ENCODE measurements around the gene CSRP2.
A peak's percentile ranks its signal among the peaks of the same experiment; 100 is the strongest.

The CSRP2 gene

DNA sequence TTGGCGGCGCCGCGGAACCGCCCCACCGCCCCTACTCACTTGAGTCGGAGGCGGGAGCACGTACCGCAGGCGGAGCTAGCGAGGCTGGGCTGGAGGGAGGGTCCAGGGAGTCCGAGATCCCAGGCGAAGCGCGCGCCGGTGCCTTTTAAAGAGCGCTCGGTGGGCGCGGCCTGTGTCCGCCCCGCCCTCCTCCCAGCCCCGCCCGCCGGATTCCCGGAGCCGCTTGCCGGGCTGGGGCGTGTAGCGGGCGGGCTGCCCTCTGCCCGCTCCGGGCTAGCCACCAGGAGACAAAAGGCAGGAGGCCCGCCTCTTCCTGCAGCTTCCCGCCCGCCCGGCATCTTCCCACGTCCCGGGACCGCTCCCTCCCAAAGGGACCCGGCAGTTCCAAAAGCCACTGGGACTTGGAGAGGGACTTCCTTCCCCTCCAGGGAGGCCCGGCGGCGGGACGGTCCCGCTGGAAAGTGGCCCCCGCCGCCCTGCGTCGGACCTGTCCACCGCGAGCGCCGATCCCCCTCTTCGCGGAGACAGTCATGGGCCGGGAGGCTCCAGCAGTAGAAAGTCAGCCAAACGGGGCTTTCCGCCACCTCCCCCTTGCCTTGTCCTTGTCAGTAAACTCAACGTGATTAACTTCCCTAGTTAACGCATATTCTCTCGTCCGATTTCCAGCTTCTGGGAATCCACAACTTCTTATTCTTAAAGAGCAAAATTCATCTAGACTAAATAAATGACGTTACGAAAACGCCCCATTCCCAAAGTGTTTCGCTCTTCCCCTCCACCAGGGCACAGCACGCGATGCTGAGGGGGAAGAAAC, at the start of gene CSRP2:
Gene CSRP2 (minus strand): TSS at position 121 of the 811 bp plus-strand sequence. CDS start 12,759 bp downstream, outside the sequence.
- DNase-seq (ENCODE audit: low read depth), result peak; percentile 63

DNA sequence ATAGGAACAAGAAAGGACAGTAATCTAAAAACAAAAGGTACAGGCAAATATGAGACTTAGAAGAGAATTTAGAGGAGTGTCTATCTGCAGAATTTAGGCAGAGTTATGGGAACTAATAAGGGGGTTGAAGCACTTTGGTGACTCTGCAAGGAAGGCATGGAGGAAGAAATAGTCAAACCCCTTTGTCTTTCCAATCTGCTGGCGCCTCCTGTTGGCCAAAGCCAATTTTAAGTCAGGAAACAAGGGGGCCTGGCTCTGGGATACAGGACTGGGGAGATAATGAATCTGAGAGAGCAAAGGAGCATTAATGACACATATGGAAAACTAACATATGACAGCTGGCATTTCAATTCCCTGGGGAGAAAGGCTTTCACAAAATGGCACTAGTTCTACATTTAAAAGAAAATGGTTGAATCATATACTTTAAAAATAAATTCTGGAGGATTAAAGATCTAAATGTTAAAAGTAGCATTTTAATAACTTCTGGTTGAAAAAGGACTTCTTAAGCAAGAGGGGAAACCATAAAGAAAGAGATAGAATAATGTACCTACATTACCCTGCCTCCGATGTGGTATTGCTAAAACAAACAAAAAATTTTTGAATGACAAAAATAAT, 48.5 kb upstream of the CSRP2 start:
- DNase-seq (ENCODE audit: low read depth), result peak; percentile 24

DNA sequence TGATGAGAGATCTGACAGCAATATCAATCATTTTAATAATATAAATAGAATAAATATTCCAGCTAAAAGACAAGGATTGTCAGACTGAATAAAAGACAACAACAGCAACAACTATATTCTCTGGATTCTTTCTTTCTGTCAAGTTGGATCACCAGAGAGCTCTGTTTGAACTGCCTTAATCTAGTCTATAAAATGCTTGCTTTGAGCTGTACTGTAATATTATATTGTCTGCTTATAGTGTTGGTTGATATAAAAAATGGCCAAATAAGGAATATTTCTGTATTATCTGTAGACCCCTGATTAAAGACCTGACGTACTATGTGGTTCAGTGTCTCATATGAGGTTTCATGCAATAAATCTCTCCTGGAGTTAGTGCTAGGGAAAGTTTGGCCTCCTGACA, 46.3 kb upstream of the CSRP2 start:
- no peak for DNase-seq (ENCODE audit: low read depth)

DNA sequence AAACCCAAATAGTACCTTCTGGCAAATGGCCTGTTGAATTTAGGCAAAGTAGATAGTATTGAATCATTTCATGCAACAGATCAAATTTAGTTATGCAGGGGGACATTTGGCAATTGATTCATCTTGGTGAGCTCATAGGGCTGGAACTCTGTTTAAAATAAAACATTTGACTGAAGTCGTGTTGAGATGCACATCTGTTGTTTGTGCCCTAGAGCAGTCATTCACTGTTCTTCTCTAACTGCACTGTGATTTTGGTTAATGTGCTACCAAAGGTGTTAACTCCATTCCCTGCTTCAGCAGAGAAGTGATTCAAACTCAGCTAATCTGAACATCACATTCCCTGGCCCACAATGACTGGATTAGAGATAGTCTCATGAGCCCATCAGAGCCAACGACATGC, 44.0 kb upstream of the CSRP2 start:
- no peak for DNase-seq (ENCODE audit: low read depth)

DNA sequence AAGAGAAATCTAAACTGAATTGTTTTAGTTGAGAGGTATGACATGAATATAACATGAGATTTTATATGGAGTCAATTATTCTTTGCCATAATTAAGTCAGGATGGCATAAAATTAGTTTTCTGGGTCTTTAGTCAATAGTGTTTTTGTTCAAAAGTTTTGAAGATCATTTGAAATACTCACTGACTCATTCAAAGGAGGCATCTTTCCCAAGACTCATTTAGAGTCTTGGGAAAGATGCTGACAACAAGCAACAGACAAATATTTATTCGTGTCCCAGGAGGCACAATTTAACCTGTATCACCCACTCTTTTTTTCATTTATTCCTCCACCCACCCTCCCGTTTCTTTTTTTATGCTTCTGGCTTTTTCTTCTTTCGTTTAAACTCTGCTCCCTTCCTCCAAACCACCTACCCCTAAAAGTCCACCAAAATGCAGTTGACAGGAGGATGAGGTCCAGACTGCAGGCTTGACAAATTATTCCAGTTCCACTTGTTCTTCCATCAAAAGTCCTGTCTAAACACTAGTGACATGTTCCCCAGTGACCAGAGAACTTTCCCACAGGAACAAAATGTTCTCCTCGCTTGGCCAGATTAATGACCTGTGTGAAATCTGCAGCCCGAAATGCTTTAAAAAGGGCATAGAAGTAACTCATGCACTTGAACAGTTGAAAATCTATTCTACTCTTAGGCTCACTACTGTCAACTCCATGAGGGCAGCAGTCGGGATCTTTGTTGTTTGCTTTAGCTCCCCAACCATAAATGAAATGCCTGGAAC, 43.3 kb upstream of the CSRP2 start:
- DNase-seq (ENCODE audit: low read depth), result no peak

DNA sequence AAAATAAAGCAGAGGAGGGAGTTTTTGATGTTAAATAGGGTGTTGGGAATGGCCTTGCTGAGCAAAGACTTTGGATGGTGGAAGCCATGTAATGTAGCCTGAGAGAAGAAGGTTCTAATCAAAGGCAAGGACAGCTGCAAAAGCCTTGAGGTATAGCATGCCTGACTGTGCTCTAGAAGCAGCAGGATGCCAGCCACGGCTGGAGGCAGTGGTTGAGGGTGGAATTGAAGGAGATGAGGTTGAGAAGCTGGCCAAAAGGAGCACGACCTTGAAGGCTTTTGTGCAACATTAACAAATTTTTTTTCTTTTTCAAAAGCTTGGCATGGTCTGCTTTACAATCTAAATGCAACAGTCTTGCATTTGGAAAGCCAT, 42.3 kb upstream of the CSRP2 start:
- DNase-seq (ENCODE audit: low read depth), result no peak

DNA sequence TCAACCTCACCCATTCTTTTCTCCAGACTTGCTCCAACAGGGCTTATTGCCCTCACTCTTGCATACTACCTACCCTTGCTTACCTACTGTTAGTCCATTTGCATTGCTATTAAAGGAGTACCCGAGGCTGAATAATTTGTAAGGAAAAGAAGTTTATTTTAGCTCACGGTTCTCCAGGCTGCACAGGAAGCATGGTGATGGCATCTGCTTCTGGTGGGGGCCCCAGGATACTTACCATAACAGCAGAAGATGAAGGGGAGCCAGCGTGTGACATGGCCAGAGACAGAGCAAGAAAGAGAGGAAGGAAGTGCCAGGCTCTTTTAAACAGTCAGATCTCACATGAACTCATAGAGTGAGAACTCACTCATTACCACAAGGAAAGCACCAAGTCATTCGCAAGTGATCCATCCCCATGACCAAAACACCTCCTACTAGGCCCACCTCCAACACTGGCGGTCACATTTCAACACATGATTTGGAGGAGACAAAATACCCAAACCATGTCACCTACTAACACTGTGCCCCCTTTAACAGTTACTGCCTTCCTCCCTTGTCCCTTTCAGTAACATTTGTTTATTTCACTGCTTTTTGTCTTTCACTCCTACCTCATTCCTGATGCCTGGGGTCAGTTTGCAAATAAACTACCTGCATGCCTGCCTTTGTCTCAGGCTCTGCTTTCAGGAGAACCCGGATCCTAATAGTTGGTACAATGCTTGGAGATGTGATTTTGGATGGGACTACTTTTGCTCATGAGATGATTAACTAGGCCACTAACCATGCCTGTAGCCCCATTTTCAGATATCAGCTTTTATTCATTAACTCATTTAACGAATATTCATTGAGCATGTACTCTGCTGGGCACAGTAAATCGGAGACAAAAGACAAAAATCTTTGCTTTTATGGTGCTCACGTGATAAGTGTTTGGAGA, 41.6 kb upstream of the CSRP2 start:
- no peak for DNase-seq (ENCODE audit: low read depth)

DNA sequence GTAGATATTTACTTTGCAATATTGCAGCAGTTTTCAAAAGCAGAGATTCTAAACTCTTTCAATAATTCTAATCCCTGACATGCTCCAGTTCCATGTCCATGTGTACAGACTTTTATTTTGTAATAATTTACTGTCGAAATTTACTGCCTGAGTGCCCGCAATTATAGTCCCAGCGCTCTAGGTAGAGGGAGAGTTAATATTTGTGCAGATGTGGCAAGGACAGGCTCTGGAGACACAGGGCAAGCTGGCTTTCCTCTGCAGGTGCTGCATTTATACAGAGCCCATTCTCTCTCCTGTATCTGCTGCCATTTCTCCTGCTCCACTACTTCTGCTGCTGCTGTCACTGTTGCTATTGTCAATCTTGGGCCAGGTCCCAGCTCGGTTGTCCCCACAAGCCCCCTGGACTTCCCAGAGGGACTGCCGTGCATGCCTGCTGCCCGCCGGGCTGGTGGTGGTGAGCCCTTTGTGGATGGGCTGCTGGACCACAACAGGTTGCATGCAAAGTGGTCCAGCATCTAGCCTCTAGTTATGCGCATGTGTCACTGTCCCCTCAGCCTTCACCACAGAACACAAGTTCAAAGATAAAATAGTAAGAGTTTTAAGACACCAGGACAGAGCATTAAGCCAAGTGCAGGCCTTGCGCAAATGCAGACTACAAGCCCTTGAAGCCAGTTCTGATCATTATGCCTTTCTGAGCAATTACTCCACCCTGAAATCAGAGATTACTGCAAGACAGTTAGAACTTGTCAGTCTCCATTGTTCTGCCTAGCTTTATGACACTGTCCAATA, 40.8 kb upstream of the CSRP2 start:
- no peak for DNase-seq (ENCODE audit: low read depth)

DNA sequence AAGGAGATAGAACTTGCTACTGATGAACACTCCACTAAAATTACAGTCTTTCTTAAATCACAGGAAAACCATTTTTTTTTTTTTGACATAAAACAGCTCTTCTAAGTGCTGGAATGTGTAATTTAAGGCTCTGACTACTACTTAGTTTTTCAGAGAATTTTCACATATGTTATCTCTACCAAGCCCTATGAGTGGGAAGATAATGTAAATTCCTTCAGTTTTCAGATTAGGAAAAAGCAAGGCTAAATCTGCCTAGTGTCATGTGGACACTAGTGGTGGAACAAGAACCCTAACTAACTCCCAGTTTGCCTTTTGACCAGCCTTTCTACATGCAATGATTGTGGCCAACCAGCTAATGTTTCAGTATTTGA, 37.3 kb upstream of the CSRP2 start:
- DNase-seq (ENCODE audit: low read depth), result no peak

DNA sequence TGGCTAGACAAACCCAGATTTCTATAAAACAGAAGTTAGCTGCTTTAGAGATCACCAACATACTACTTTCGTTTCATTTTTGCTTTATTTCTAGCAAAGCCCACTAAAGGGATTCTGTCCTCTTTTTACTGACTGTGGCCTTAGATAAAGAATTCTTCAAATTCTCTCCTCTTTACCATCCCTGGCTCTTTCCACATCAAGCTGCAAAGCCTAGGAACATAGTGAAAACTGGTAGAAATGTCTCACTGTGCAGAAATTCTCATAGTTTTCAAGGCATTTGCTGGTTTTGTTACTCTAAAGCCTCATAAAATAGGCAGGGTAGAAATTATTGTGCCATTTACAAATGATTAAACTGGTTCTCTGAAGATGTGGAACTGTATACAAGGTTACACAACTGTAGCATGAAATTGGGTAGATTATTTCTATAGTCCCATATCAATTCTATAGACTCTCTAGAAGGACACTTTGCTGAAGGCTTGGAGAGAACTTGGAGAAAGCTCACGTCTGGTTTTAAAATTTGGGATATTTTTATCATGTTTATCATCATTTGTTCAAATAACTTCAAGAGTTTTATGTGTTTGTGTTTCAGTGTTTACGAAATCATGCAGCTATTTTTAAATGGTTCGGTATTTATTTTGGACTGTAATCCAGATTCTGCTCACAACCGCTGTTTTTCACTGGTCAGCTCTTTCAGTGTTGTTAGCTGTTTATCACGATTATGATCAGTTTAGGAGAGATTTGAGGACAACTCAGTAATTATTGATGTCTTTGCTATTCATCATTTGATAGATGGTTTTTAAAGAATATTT, 36.7 kb upstream of the CSRP2 start:
- DNase-seq (ENCODE audit: low read depth), result peak; percentile 28

DNA sequence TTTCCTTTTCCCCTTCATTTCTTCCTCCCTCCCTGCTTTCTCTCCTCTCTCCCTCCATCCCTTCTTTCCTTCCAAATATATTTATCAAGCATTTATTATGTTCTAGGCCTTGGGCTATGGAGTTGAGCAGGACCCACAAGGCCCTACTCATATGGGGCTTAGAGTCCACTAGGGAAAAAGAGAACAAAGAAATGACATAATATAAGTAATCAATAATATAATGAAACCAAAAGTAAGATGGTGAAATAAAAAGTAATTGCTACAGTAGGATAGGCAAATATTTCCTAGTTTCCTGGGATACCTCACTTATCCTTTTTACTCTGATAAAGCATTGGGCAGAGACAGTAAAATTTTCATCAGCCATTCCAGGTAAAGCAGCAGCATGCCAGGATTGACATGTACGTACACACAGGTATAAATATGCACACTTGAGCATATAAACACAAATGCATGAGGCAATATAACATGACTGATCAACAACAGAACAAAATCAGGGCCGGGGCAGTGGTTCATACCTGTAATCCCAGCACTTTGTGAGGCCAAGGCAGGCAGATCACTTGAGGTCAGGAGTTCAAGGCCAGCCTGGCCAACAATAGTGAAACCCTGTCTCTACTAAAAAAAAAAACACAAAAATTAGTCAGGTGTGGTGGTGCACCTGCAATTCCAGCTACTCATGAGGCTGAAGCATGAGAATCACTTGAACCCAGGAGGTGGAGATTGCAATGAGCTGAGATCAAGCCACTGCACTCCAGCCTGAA, 35.5 kb upstream of the CSRP2 start:
- no peak for DNase-seq (ENCODE audit: low read depth)

DNA sequence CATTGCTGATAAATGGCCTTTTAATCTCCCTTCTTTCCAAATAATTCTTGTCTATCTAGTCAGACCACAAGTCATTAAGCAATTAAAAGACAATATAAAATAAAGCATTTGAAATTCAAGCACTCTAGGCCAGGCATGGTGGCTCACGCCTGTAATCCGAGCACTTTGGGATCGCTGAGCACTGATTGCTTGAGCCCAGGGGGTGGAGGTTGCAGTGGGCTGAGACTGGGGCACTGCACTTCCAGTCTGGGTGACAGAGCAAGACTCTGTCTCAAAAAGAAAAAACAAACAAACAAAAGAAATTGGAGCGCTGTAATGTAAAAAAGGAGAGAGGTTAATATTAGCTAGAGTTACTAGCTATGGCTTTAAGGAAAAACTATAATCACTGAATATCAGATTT, 30.5 kb upstream of the CSRP2 start:
- no peak for DNase-seq (ENCODE audit: low read depth)

DNA sequence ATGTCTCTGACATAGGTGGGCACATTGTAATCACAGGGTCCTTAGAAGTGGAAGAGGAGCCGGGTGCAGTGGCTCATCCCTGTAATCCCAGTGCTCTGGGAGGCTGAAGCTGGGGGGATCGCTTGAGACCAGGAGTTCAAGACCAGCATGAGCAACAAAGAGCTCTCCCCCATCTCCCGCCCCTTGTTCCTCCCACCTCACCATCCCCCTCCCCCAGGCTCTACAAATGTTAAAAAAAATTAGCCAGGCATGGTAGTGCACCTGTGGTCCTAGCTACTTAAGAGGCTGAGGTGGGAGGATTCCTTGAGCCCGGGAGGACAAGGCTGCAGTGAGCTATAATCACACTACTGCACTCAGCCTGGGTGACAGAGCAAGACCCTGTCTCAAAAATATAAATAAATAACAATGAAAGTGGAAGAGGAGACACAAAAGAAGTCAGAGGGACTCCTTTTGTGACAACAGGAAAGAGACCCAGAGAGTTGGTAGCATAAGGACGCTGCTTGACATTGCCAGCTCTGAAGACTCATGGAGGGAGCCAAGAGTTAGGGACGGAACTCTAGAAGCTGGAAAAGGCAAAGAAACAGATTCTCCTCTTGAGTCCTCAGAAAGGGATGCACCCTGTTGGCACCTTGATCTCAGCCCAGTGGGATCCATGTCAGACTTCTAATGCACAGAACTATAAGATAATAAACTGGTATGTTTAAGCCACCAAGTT, 29.6 kb upstream of the CSRP2 start:
- no peak for DNase-seq (ENCODE audit: low read depth)

DNA sequence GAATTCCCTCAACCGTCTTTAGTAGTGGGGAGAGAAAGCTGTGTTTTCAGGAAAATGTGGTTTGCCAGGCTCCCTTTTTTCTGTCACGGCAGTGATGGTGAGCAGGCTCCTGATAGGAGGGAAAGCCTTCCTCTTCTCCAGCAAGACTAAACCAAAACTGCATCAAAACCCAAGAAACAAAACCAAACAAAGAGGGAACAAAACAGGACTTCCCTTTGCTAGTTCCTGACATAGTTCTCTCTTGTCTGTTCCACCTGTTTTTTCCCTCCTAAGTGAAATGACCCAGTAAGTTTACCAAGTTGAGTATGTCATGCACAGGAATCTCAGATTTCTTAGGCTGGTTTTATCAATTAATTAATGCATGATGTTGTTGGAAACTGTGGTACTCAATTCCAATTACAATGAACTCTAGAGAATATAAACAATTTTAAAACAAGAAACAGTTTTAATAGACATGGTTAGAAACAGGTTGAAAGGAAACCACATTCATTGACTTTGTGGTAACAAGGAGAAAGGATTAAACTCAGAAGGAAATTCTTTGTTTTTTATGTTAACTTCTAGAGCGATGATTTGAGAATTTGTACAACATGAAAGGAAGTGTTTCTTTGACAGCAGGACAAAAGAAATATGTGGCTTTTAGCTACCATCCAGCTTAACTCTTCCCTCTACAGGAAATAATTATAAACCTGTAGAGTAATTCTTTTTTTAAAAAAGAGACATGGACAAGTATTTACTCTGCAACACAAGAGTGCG, 23.0 kb upstream of the CSRP2 start:
- DNase-seq (ENCODE audit: low read depth), result no peak

DNA sequence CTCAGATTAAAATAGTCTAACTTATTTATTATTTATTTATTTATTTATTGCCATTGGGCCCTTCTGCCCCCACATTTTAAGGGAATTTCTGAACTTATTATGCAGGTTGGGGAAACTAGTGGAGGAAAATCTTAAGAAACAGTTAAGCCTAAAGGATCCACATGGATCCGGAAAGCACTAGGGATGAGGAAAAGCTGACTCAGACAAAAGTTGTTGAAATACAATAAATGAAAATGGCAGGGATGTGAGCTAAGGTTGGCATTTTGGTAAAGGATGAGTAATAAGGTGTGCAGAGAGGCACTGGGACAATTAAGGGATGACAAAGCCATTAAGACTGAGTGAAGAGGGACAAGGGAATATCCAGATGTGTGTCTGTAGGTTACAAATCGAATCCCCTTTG, 20.7 kb upstream of the CSRP2 start:
- no peak for DNase-seq (ENCODE audit: low read depth)

DNA sequence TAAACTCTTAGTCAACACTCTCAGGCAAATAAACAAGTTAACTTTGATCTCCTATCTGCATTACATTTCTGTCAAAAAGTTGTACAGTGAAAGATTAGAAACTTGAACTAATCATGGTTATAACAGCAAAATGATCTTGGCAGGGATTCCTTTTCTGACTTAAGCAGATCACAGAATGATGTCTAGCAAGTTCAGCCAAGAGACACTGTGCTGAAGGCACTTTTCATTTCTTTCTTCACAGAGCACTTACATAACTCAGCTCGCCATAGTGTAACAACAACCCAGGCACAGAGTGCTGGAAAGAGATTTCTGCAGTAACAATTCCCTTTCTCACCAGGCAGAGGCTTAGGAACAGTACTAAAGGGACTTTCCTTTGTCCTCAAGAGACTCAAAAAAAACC, 19.6 kb upstream of the CSRP2 start:
- DNase-seq (ENCODE audit: low read depth), result peak; percentile 29

DNA sequence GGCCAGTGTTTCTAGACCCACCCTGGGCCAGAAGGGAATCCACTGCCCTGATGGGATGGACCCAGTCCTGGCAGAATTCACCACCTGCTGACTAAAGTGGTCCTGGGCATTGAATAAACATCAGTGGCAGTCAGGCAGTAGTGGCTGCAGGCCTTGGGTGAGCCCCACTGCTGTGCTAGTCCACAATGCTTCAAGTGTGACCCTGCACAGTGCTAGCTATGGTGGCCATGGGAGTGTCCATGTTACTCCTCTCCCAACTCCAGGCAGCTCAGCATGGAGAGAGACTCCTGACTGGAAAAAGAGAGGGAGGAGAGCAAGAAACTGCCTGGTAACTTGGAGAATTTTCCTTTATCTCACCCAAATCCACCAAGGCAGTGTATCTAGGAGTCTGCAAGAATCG, 17.5 kb upstream of the CSRP2 start:
- no peak for DNase-seq (ENCODE audit: low read depth)

DNA sequence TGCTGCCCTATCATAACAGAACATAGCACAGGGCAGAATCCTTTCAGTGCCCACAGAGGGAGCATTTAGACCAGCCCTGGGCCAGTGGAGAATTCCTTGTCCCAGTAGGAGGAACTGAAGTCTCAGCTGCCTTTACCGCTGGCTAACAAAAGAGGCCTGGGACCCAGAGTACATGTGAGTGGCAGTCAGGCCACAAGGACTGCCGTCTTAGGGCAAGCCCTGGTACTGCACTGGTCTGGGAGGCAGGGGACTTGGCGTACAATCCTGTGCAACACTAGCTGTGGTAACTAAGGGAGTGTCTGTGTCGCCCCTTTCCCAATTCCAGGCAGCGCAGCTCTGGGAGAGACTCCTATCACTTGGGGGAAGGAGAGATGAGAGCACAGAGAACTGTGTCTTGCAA, 17.0 kb upstream of the CSRP2 start:
- no peak for DNase-seq (ENCODE audit: low read depth)
